ENCODE results near the gene GDI1. TPM values are rescaled to one million over a fixed set of nuclear protein-coding genes. Genes with fewer than 3 reads are reported as not detected.

The GDI1 gene
- total and polyA plus RNA-seq, 9 of the 15 experiments (the other 6 are each of a cell fraction or from before 2014, with no cell fraction given), result 0.97 to 82.6 (median 37.5) TPM

- TF ChIP-seq NKRF (IDR thresholded peaks at IDR 0.05; ENCODE audit: borderline replicate concordance) (peak; percentile 34; the same call in 1 of the 2 replicates), ZNF197 (CRISPR knock-in tag; IDR thresholded peaks at IDR 0.05; ENCODE audit: low read depth) (0 out of 2 replicates have a peak, but pooled peaks have one; percentile 52), E2F6 (IDR thresholded peaks at IDR 0.05; ENCODE audit: borderline replicate concordance in 1 of 2, extremely low read depth in 1 of 2, insufficient read depth in 1 of 2, insufficient read length in 1 of 2, low read depth in 1 of 2, low read length in 1 of 2, poor library complexity in 1 of 2, severe bottlenecking in 1 of 2) (peak in 1 of 2 experiments; percentile 8), NR1H2 (CRISPR knock-in tag; IDR thresholded peaks at IDR 0.05) (no peak), SMAD4 (CRISPR knock-in tag; conservative IDR thresholded peaks at IDR 0.05) (0 out of 2 replicates have a peak, but pooled peaks have one; percentile 87), NBN (IDR thresholded peaks at IDR 0.05; ENCODE audit: low read depth) (0 out of 2 replicates have a peak, but pooled peaks have one; percentile 26), ZNF766 (CRISPR knock-in tag; conservative IDR thresholded peaks at IDR 0.05) (peak; percentile 70), HMGXB4 (CRISPR knock-in tag; IDR thresholded peaks at IDR 0.05) (no peak), EP400 (IDR thresholded peaks at IDR 0.05) (0 out of 2 replicates have a peak, but pooled peaks have one; percentile 17)
These were observed 20.6 kb downstream of the GDI1 start (continued) for GRCh38 chrX:154457491-154458115.
